Frontal cortex (tissue), 4 donors: Measurements from ENCODE around the gene HERC4. TPM values are rescaled to one million over a fixed set of nuclear protein-coding genes. Genes with fewer than 3 reads are reported as not detected.
"Not testable (repeated sequence)": the region's sequence is repeated elsewhere in the genome, so short reads cannot be mapped to it uniquely, and the experiment has no call there.

Experiments used
- DNase-seq, 2 donors: peaks; one replicate each; pipeline ENCODE4 v3.0.0; 2012; ENCODE audit warnings: low spot score in 2 of 2
- FAIRE-seq: peaks from 2 replicates; lab custom pipeline; 2012; peaks lifted over from hg19 to GRCh38; lab: Jason Lieb, UNC
- total RNA-seq: library from RNA; depleted of rRNA; stranded (reverse); fragments of >200 nt; gene quantifications from one replicate; pipeline ENCODE4 v1.2.3, GENCODE V29; 2014
- donor health status: control.
- donor health status: control.
- donor health status: control.

HERC4 gene
- total RNA-seq, 1 donor from 2014 or later, result 72.6 TPM

- DNase-seq (no peak), FAIRE-seq (no peak)
These were observed 97.8 kb downstream of the HERC4 start for GRCh38 chr10:67977251-67977650.

DNA sequence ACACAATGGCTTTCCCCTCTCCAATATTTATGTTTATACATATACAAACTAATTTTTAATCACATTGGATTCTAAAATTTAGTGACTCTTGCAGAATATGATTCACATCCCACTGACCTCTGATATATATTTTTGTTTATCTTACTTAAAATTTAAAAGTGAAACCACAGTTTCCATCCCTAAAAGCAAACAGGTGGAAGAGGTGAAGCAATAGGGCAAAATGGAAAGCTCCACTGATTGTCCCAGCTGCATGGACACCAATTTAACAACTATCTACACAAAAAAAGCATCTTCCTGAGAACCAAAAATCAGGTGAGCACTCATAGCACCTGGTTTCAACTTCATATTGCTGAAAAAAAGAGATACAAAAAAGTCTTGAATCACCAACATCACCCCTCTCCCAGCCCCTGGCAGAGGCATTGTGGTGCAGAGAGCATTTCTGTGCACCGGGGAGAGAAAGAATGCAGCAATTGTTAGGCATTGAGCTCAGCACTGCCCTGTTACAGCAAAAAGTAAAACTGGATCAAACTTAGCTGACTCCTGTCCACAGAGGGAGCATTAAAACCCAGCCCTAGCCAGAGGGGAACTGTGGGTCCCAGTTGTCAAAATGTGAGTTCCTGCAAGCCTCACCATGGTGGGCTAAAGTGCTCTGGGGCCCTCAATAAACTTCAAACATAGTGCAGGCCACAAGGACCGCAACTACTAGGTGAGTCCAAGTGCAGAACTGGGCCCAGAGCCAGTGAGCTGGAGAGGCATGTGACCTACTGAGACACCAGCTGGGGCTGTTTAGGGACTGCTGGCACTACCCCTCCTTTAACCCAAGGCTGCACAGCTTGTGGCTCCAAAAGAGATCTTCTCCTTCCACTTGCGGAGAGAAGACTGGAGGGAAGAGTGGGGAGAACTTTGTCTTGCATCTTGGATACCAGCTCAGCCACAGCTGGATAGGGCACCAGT lies 98.5 kb downstream of the HERC4 start:
- DNase-seq (no peak), FAIRE-seq (no peak)

DNA sequence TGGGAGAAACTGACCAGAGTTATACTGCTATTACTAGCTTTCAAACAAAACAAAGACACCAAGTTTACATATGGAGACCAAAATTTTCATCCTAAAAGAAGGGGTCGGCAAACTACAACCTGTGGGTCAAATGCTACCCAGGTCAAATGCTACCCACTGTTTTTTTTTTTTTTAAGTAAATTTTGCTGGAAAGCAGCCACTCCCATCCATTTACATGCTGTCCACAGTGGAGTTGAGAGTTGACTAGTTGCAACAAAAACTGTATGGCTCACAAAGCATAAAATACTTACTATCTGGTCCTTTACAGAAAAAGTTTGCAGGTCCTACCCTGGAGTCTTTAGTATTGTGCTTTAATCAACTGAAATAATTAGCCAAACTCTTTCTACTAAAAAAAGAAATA lies 99.2 kb downstream of the HERC4 start:
- no peak for FAIRE-seq
- no peak for DNase-seq

GRCh38 chr10:67971311-67971710 lies 103.8 kb downstream of the HERC4 start:
- DNase-seq (no peak), FAIRE-seq (no peak)

DNA sequence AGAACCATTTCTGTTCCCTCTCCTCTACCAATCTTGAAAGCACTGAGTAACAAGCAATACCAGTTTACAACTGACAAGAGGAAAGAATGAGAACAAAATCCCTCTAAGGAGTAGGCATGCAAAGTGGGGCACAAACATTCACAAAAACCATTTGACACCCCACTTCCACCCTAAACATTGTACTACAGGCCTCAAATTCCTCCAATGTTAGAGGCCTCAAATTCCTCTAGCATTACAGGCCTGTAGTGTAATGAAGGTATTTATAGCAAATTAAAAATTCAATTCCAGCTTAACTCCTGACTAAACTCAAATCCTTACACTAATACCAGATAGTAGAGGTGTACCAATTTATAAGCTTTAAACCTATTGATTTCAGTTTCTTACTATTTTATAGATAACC lies 105.2 kb downstream of the HERC4 start:
- DNase-seq (no peak), FAIRE-seq (no peak)

GRCh38 chr10:67966035-67966434 lies 109.0 kb downstream of the HERC4 start:
- FAIRE-seq, DNase-seq: not testable (repeated sequence)

GRCh38 chr10:67965456-67965855 lies 109.6 kb downstream of the HERC4 start:
- FAIRE-seq, result no peak

DNA sequence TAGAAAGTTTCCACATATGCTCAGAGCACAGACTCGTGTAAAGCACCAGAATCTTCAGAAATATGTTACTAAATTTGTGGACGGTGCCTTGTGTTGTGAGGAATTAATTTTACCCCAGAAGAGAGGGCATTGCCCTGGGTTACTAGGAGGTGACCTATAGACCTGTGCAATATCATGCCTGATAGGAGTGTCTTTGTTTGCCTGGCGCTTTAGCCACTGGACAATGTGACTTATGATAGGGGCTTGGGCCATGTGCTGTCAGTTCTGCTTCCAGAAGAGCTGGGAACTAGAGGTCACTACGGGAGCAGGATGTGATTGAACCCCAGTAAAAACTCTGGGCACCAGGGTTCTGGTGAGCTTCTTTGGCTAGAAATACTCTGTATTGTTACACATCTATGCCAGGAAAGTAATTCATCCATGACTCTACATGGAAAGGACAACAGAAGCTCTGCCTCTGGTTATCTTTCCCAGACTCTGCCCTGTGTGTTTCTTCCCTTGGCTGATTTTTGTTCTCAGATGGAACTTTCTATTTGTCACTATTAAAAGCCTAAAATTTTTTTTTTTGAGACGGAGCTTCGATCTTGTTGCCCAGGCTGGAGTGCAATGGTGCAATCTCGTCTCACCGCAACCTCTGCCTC lies 115.1 kb downstream of the HERC4 start:
- FAIRE-seq (no peak), DNase-seq (no peak)

More at GRCh38 chr10:67965456-67965855, 109.6 kb downstream of the HERC4 start:
- DNase-seq, result no peak

- FAIRE-seq (no peak), DNase-seq (no peak)
These were observed 119.5 kb downstream of the HERC4 start for GRCh38 chr10:67955614-67956013.

GRCh38 chr10:67943917-67944316 lies 131.2 kb downstream of the HERC4 start:
- FAIRE-seq, result no peak

DNA sequence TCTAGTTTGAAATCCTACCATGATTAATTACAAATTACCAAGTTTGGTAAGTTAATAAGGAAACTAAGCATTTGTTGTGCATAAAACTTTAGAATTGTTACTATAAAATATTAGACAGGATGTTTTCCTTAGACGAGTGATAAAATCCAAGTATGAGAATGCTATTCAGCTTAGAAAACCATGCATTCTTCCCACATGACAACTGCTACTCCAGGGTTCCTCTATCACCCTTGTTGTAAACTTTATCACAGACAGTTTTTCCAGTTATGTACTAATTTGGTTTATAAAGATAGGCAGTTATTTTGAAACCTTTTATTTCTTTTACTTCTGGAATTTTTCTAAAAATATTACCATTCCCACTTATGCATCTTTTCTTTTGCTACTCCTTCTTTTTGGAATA lies 138.7 kb downstream of the HERC4 start:
- DNase-seq (no peak), FAIRE-seq (no peak)

More at GRCh38 chr10:67943917-67944316, 131.2 kb downstream of the HERC4 start:
- DNase-seq, result no peak

DNA sequence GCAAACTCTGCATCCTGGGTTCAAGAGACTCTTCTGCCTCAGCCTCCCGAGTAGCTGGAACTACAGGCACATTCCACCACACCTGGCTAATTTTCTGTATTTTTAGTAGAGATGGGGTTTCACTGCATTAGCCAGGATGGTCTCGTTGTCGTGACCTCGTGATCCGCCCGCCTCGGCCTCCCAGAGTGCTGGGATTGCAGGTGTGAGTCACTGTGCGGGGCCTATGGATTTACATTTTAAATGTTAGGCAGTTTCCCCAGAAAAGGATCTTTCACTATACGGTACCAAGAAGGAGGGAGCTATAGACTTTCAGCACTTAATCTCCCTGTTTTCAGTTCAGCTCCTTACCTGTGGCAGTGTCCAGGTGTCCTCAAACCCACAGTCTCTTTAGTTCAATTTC lies 139.9 kb downstream of the HERC4 start:
- FAIRE-seq, result no peak

GRCh38 chr10:67934336-67934735 lies 140.7 kb downstream of the HERC4 start:
- FAIRE-seq (no peak), DNase-seq (no peak)

More for the DNA sequence above, 139.9 kb downstream of the HERC4 start:
- no peak for DNase-seq

DNA sequence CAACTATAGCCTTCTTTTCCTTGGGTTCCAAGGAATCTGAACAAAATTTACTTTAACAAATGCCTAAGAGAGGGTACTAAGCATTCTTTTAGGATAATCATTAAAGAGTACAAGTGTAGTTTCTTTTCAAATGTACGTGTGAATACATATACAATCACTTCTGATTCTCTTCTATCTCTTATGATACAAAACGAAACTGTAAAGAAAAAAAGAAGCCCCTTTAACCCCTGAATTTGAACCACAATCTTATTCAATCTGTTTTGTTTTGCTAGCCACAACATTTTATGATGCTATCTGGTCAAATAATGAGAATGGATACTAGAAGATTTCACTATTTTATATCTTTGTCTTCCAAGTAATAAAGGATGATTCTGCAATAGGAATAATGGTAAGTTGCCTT lies 141.9 kb downstream of the HERC4 start:
- FAIRE-seq, result no peak
- no peak for DNase-seq

DNA sequence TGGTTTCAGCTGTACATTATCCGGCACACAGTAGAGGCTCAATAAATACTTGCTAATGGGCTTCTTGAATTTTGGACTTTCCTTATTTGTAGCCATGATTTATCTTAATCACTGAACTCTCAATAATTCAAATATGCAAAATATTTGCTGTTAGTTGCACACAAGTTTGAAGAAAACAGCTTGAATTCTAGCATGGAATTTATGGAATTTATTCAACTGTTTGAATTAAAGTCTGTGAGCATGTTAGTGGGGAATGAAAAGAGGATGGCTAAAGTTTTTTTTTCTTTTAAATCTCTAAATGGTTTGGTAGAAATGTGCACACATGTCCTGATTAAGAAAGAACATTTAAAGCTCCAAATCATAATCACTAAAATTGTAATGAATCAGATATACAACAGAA lies 148.1 kb downstream of the HERC4 start:
- DNase-seq (no peak), FAIRE-seq (no peak)

DNA sequence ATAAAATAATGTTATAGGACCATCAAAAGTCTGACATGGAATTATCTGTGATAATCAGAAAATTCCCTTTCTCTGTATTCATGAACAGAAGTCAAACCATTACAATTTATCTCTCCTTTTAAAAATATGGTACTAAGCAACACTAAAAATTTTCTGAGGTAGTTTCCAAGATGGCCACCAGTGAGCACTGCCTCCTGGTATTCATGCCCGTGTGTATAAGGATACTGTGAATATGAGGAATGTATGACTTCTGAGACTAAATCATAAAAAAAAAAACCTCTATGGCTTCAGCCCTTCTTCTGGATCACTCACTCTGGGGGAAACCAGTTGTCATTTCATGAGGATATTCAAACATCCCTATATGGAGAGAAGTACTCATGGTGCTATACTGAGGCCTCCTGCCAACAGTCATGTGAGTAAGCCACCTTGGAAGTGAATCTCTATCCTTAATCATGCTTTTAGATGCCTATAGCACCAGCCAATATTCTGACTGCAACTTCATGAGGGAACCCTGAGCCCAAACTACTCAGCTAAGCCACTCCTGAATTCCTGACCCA lies 149.6 kb downstream of the HERC4 start:
- DNase-seq, result no peak
- FAIRE-seq, result no peak

- no peak for FAIRE-seq
- no peak for DNase-seq
These were observed 150.9 kb downstream of the HERC4 start for GRCh38 chr10:67924136-67924535.

DNA sequence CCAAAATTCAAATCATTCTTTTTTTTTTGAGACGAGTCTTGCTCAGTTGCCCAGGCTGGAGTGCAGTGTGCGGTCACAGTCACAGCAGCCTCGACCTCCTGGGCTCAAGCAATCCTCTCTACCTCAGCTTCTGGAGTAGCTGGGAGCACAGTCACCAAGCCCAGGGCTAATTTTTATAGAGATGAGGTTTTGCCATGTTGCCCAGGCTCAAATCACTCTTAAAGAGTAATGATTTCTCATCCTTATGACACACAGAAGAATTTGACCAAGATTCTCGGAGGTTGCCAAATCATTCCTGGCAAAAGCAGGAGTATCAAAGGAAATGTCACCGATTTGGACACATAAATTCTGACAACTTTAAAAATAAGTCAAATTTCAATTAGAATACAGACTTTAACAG lies 151.5 kb downstream of the HERC4 start:
- no peak for FAIRE-seq

DNA sequence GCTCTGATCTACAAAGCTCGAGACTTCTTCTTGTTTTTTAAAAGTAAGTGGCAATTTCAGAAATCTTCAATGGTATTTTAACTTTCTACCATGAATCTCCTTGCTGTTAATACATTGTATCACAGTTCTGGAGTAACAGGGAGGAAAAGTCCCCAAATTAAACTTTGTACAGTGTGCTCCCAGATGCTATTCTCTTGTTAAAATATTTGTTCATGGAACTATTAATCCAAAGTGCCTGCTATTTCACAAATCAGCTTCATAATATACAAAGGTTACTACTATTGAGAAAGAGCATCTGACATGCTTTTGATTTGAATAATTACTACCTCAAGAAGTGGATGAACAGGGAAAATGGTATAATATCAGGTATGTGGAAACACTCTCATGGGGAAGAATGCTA lies 154.0 kb downstream of the HERC4 start:
- FAIRE-seq, result no peak

More for the DNA sequence above, 151.5 kb downstream of the HERC4 start:
- no peak for DNase-seq

DNA sequence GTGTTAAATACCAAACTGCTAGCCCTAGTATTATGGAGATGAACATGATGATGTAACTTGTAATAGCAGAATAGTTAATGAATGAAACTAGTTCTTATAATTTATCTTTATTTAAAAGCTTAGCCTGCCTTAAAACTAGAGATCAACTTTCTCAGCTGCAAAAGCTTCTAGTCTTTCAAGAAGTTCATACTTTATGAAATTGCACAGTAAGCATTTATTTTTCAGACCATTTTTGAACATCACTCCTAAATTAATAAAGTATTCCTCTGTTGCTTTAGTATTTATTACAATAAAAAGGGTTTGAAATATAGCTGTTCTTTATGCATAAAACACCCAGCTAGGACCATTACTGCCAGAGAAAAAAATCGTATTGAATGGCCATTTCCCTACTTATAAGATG lies 157.4 kb downstream of the HERC4 start:
- DNase-seq (no peak), FAIRE-seq (no peak)

More for the DNA sequence above, 154.0 kb downstream of the HERC4 start:
- no peak for DNase-seq

GRCh38 chr10:67917169-67917568 lies 157.9 kb downstream of the HERC4 start:
- no peak for DNase-seq
- FAIRE-seq, result no peak
